Measurements from ENCODE around the gene AADAC. TPM values are rescaled to one million over a fixed set of nuclear protein-coding genes. Genes with fewer than 3 reads are reported as not detected.

AADAC gene
- total RNA-seq, 1 experiment from 2014 or later = not detected

DNA sequence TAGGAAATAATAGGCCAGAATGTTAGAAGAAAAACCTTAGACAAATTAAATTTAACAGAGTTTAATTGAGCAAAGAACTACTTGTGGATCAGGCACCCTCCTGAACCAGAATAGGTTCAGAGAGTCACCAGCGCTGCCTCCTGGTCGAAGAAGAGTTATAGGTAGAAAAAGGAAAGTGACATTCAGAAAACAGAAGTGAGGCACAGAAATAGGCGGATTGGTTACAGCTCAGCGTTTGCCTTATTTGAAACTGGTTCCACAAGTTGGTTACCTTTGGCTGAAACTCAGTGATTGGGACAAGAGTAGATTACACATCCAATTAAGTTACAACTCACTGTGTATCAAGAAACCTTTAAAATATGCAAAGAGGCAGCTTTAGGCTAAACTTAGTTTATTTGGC lies 4.4 kb downstream of the AADAC start:
- CTCF ChIA-PET = interaction anchor here (1.0 kb wide), 1 partner anchor 21 kb away, joined by 3 read pairs; no protein-coding TSS in a partner anchor
- DNase-seq = no peak
- H3K36me3 Mint-ChIP-seq (ENCODE audit: insufficient read depth, unreplicated experiment) = no peaks in the 10 kb centered on the region
- no peak overlapping the region for H3K4me3 Mint-ChIP-seq (ENCODE audit: low read depth, unreplicated experiment)
- peaks cover 26% of the 10 kb centered on the region for H3K4me1 Mint-ChIP-seq (ENCODE audit: low read depth, unreplicated experiment)
- TF ChIP-seq, protein P1, sequence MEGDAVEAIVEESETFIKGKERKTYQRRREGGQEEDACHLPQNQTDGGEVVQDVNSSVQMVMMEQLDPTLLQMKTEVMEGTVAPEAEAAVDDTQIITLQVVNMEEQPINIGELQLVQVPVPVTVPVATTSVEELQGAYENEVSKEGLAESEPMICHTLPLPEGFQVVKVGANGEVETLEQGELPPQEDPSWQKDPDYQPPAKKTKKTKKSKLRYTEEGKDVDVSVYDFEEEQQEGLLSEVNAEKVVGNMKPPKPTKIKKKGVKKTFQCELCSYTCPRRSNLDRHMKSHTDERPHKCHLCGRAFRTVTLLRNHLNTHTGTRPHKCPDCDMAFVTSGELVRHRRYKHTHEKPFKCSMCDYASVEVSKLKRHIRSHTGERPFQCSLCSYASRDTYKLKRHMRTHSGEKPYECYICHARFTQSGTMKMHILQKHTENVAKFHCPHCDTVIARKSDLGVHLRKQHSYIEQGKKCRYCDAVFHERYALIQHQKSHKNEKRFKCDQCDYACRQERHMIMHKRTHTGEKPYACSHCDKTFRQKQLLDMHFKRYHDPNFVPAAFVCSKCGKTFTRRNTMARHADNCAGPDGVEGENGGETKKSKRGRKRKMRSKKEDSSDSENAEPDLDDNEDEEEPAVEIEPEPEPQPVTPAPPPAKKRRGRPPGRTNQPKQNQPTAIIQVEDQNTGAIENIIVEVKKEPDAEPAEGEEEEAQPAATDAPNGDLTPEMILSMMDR (IDR thresholded peaks at IDR 0.05; ENCODE audit: unreplicated experiment) = no peak
- H3K9me3 Mint-ChIP-seq (ENCODE audit: low read depth, unreplicated experiment) = no peaks in the 10 kb centered on the region
- BruUV-seq (replicated peaks) = no TSS peak
- H3K27me3 Mint-ChIP-seq (ENCODE audit: unreplicated experiment) = no peaks in the 10 kb centered on the region
- H3K27ac Mint-ChIP-seq (ENCODE audit: unreplicated experiment) = no peak overlapping the region
- intact Hi-C loops (cut with micrococcal nuclease; ENCODE audit: unreplicated experiment) = no loop called here

DNA sequence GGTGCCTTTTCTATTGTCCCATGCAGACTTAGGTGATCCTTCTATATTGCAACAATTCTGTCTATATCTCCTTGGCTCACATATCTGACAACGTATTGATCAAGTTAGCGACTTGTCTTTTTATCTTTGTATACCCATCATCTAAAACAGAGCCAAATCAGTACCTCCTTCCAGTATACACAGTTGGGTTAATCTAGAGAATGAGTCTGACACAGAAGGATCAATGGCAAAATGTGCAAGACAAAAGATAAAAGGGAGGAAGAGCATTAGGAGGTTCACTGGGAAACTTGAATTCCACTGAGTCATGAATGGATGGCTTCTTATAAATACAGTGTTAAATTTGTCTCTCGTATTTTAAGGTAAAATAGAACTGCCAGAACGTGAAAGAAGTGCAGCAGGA lies 6.0 kb downstream of the AADAC start:
- H3K9me3 Mint-ChIP-seq (ENCODE audit: low read depth, unreplicated experiment) = no peaks in the 10 kb centered on the region
- DNase-seq = no peak
- TF ChIP-seq, protein P1 (IDR thresholded peaks at IDR 0.05; ENCODE audit: unreplicated experiment) = no peak
- BruUV-seq (replicated peaks) = no TSS peak
- H3K4me3 Mint-ChIP-seq (ENCODE audit: low read depth, unreplicated experiment) = no peak overlapping the region
- intact Hi-C loops (cut with micrococcal nuclease; ENCODE audit: unreplicated experiment) = loop anchor here (5.0 kb wide), 1 partner anchor 353 kb away; no protein-coding TSS in a partner anchor
- no peak overlapping the region for H3K27ac Mint-ChIP-seq (ENCODE audit: unreplicated experiment)
- peaks cover 26% of the 10 kb centered on the region for H3K4me1 Mint-ChIP-seq (ENCODE audit: low read depth, unreplicated experiment)
- CTCF ChIA-PET = interaction anchor here (0.7 kb wide), 1 partner anchor 11 kb away, joined by 4 read pairs; no protein-coding TSS in a partner anchor
- no peaks in the 10 kb centered on the region for H3K36me3 Mint-ChIP-seq (ENCODE audit: insufficient read depth, unreplicated experiment)
- no peaks in the 10 kb centered on the region for H3K27me3 Mint-ChIP-seq (ENCODE audit: unreplicated experiment)

DNA sequence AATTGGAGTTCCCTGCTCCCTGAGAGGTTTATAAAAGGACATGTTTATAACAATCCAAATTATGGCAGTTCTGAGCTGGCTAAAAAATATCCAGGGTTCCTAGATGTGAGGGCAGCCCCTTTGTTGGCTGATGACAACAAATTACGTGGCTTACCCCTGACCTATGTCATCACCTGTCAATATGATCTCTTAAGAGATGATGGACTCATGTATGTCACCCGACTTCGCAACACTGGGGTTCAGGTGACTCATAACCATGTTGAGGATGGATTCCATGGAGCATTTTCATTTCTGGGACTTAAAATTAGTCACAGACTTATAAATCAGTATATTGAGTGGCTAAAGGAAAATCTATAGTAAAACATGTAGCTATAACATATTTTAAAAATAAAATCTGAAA lies 13.9 kb downstream of the AADAC start:
- no peaks in the 10 kb centered on the region for H3K4me1 Mint-ChIP-seq (ENCODE audit: low read depth, unreplicated experiment)
- no peak overlapping the region for H3K27ac Mint-ChIP-seq (ENCODE audit: unreplicated experiment)
- H3K36me3 Mint-ChIP-seq (ENCODE audit: insufficient read depth, unreplicated experiment) = no peaks in the 10 kb centered on the region
- DNase-seq = no peak
- H3K9me3 Mint-ChIP-seq (ENCODE audit: low read depth, unreplicated experiment) = peaks cover 9% of the 10 kb centered on the region
- H3K4me3 Mint-ChIP-seq (ENCODE audit: low read depth, unreplicated experiment) = no peak overlapping the region
- no peaks in the 10 kb centered on the region for H3K27me3 Mint-ChIP-seq (ENCODE audit: unreplicated experiment)
- CTCF ChIA-PET = no interaction called here
- TF ChIP-seq, protein P1 (IDR thresholded peaks at IDR 0.05; ENCODE audit: unreplicated experiment) = no peak
- intact Hi-C loops (cut with micrococcal nuclease; ENCODE audit: unreplicated experiment) = no loop called here
- BruUV-seq (replicated peaks) = no TSS peak

DNA sequence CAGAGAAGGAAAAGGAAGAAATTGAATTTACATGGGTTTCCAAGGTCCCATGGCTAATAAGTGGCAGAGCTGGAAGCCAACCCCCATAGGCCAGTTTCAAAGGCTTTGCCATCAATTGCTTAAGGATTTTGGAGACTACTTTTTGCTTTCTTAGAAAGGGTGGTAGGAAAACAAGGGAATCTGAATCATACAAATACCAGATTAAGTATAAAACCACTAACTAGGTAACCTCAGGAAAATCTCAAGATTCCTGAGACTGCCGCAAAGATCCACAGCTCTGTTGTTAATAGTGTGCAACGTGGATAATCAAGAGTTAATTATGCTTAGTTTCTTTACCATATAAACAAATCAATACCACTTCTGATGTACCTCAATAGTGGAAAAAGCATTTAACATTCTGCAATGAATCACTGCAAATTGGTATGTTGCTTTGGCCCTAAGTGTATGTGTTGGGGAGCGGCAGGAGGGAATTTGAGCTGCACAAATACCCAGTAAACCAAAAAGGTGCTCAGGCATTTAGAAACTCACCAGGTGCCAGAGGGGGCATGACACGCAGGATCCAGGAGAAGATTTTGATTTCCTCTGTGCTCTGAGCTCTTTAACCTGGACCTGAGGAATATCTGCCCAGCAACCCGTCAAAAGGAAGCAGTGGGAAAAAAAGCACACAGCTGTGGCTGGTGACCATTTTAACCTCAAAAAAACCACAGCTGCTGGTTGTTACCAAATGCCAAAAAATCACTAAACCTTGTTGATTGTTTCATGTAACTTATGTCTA lies 22.0 kb downstream of the AADAC start:
- no peaks in the 10 kb centered on the region for H3K9me3 Mint-ChIP-seq (ENCODE audit: low read depth, unreplicated experiment)
- intact Hi-C loops (cut with micrococcal nuclease; ENCODE audit: unreplicated experiment) = loop anchor here (2.0 to 5.0 kb wide), 6 partner anchors 64 to 609 kb away; no protein-coding TSS in a partner anchor
- H3K36me3 Mint-ChIP-seq (ENCODE audit: insufficient read depth, unreplicated experiment) = no peaks in the 10 kb centered on the region
- H3K4me1 Mint-ChIP-seq (ENCODE audit: low read depth, unreplicated experiment) = peaks cover 13% of the 10 kb centered on the region
- no TSS peak for BruUV-seq (replicated peaks)
- H3K4me3 Mint-ChIP-seq (ENCODE audit: low read depth, unreplicated experiment) = no peak overlapping the region
- CTCF ChIA-PET = interaction anchor here (0.6 to 1.7 kb wide), 5 partner anchors 10 to 402 kb away, joined by 3 to 7 read pairs (median 4); no protein-coding TSS in a partner anchor
- DNase-seq = no peak
- TF ChIP-seq, protein P1 (IDR thresholded peaks at IDR 0.05; ENCODE audit: unreplicated experiment) = no peak
- H3K27me3 Mint-ChIP-seq (ENCODE audit: unreplicated experiment) = no peaks in the 10 kb centered on the region
- H3K27ac Mint-ChIP-seq (ENCODE audit: unreplicated experiment) = no peak overlapping the region
